GM18505 (cell line): Measurements from ENCODE around the gene WIPI1.
"Not testable (repeated sequence)": the region's sequence is repeated elsewhere in the genome, so short reads cannot be mapped to it uniquely, and the experiment has no call there.

ENCODE experiments used
- ATAC-seq: cut with Tn5 transposase; IDR thresholded peaks from one replicate; pipeline ENCODE4 v1.9.1; 2021; ENCODE audit not compliant: unreplicated experiment
- POLR2A ChIP-seq: IDR thresholded peaks from 4 replicates; pipeline ENCODE4 v1.6.1; 2011; ENCODE audit warnings: borderline replicate concordance; ENCODE audit not compliant: insufficient read depth, insufficient read length; ENCODE audit errors: extremely low read depth

WIPI1 gene

DNA sequence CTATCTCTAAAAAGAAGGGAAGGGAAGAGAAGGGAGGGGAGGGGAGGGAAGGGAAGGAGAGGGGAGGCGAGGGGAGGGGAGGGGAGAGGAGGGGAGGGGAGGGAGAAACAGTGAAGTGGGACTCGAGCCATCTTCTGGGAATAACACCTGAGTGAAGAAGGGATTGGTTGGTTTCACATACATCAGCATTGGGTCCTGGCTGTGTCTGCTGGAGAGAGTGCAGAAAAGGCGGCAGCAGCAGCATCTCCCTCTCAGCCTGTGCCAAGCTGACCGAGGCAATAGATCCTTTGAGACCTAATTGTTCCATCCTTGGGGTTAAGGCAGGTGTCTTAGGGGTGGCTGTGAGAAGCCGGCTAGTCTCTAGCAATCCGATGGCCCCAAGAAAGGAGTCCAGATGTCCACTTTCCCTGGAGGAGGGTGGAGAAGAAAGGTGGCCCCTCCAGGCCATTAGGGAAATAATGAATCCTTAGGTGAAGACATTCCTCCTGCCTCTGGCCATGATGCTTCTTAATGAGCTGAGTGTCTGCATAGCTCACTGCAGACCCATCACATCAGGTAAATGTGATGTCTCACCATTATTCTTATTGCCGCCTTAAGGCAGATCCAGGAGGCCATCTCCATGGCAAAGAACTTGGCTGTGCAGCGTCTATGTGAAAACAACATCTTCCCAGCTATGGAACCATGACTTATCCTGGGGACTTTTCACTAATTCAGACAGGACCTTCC lies 71.6 kb downstream of the WIPI1 start:
- no peak for TF ChIP-seq POLR2A
- ATAC-seq, result no peak

DNA sequence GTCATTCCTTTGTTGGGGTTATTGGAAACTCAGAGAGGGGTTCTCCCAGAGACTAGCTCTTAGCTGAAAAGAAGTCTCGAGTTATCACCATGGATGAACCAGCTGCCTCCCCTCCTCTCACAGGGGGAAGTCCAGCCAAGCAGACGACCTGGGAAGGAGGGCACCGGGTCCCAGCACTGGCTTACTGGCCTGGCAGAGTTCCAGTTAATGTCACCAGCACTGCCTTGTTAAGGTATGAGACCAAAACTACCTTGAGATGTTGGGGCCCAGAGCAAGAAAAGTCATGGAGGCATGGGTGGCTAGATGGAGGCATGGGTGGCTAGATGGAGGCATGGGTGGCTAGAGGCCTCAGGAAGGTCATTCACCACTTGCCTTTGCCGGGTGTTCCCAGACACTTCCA lies 72.4 kb downstream of the WIPI1 start:
- no peak for ATAC-seq
- no peak for TF ChIP-seq POLR2A

DNA sequence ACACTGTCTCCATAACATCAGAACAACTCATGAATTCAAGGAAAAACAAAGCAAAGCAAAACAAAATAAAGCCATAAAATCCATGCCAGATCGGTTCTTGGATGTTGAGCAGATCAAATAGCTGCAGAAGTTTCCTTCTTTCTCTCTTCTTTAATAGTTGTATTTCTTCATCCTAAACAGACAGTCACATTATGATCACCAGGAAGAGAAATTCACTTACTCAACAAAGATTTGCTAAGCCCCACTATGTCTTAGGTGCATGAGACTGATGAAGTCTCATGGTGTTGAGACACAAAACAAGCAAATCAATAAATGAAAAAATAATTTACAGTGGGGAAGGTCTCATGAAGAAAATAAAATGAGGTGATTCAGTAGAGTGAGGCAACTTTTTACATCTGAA lies 72.8 kb downstream of the WIPI1 start:
- no peak for TF ChIP-seq POLR2A
- no peak for ATAC-seq

DNA sequence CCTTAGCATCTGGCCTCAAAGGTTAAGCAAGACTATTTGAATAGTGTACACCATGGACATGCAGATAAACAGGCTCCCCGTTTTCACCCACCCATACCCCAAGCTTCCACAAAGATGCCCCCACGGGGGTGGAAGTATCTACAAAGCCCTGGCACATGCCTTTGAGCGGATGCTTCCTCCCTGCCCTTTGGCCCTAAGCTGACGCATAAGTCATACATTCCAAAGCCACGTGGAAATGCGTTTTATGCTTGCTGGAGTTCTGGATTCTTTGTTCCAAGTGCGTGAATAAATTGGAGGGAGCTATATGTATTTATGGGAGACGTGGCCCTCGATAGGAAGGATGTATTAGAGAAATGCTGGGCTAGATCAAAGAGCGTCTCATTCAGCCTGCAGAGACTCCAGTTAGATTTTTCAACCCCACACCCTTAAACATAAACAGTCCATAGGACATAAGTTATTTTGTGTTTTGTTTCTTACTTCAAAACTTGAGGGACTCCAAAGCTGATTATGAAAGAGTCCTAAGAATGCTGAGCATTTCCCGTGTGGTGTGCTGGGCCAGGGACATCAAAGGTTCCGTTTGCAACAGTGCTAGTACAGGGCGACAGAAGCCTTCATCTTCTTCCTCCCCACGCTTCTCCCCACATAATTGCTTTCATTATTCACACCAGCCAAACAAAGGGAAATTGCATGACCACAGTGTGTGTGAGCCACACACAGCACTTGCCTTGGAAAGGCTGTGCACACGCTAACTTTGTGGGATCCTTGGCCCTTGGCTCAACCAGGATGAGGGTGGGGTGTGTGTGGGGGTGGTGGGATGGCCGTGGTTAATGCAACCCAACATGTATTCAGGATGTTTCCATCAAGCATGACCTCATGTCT lies 73.6 kb downstream of the WIPI1 start:
- no peak for TF ChIP-seq POLR2A

DNA sequence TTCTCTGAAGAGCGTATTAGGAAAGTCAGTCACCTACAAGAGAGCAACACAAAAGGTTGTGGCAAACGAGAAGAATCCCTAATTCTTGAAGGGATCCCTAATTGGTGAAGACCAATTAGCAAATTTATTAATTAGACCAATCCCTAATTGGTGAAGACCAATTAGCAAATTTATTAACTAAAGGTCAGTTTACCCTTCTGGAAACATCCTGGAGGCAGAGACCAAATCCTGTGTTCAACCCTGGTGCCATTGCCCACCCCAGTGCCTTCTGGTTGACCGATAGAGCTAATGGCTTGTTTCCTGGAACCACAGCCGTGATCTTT lies 74.2 kb downstream of the WIPI1 start:
- no peak for ATAC-seq
- no peak for TF ChIP-seq POLR2A

More for the DNA sequence above, 73.6 kb downstream of the WIPI1 start:
- no peak for ATAC-seq

GRCh38 chr17:68382582-68383085 lies 74.7 kb downstream of the WIPI1 start:
- no peak for ATAC-seq
- no peak for TF ChIP-seq POLR2A

DNA sequence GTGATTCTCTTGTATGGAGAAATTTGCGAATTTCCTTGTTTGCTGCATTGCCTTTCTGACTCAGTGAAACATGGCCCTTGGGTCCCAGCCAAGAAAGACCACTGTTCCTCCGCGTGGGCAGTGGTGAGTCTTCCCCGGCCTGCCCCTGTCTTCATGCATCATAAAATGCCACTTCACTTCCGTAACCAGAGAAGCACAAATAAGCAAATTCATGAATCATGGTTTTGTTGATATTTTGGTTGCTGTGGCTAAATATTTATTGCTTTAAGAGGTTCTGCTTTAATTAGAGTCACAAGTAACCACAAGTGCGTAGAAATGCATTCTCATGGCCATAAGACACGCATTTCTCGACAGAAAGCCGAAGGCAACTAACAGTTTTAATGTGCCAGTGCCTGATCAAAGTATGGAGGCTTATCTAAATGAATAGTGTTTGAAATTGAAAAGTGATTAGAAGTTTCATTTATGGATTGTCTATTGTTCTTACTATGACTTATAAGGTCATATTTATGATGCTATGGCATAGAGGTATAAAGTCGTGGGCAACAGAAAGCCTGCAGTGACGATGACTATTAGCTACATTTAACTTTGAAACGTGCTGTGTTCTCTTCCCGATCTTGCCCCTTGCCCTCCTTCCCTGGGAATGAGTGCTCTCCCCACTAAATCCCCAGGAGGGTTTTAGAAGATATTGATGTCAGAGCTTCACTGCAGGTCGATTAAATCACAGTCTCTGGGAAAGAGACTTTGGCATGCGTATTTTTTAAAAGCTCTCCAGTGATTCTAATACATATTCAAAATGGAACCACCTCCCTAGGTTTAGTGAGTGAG lies 76.0 kb downstream of the WIPI1 start:
- no peak for TF ChIP-seq POLR2A
- no peak for ATAC-seq

GRCh38 chr17:68379692-68380677 lies 77.3 kb downstream of the WIPI1 start:
- no peak for ATAC-seq
- no peak for TF ChIP-seq POLR2A

GRCh38 chr17:68379177-68379510 lies 78.2 kb downstream of the WIPI1 start:
- no peak for ATAC-seq

GRCh38 chr17:68378268-68379176 lies 78.8 kb downstream of the WIPI1 start:
- no peak for ATAC-seq
- no peak for TF ChIP-seq POLR2A

More at GRCh38 chr17:68379177-68379510, 78.2 kb downstream of the WIPI1 start:
- no peak for TF ChIP-seq POLR2A

- ATAC-seq, result no peak
These were observed 79.5 kb downstream of the WIPI1 start for GRCh38 chr17:68377771-68378267.

GRCh38 chr17:68376178-68376577 lies 81.1 kb downstream of the WIPI1 start:
- not testable (repeated sequence) for ATAC-seq

More at GRCh38 chr17:68377771-68378267, 79.5 kb downstream of the WIPI1 start:
- no peak for TF ChIP-seq POLR2A

DNA sequence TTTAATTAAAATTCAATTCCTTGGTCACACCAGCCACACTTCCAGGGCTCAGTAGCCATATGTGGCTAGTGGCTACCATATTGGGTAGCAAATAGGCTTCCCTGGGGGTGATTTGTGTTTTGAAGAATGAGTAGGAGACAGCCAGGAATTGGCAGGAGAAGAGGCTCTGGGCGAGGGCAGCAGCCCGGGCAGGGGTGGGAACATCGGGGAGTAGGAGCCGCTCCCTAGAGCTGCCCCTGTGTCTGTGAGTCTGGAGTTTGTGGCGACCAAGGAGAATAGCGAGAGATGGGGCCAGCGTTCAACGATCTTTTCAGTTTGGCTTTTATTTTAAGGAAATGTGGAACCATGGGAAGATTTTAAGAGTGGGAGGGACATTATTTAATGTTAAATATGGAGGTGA lies 81.7 kb downstream of the WIPI1 start:
- TF ChIP-seq POLR2A, result no peak
- ATAC-seq, result no peak
